GM23338 (cell line): ENCODE measurements around the gene ACADVL. TPM values are rescaled to one million over a fixed set of nuclear protein-coding genes. Genes with fewer than 3 reads are reported as not detected.

Source experiments
- ATAC-seq: fragments of 200-7000 bp; cut with Tn5 transposase; 3 replicates; pipeline ENCODE4 v1.9.1; 2020
- DNase-seq: peaks from one replicate; pipeline ENCODE4 v3.0.0-alpha.2; 2015; ENCODE audit warnings: low spot score
- H2AFZ ChIP-seq: fragments of 200-600 bp; sonication (generic); 2 replicates; pipeline ENCODE4 v1.8.0; 2016; ENCODE audit warnings: antibody characterized with exemption, mild to moderate bottlenecking, moderate library complexity
- H3F3A ChIP-seq: fragments of 200-600 bp; sonication (generic); replicated peaks from 2 replicates; pipeline ENCODE4 v1.8.0; 2017; ENCODE audit warnings: antibody characterized with exemption, mixed run types, low read depth
- H3K27ac ChIP-seq: fragments of 200-600 bp; sonication (generic); 2 replicates; pipeline ENCODE4 v1.6.1; 2016; ENCODE audit warnings: low read depth
- H3K27me3 ChIP-seq: fragments of 200-600 bp; sonication (generic); 2 replicates; pipeline ENCODE4 v1.8.0; 2016; ENCODE audit warnings: mild to moderate bottlenecking, mixed run types, moderate library complexity; ENCODE audit not compliant: insufficient read depth
- H3K36me3 ChIP-seq: fragments of 200-600 bp; sonication (generic); 2 replicates; pipeline ENCODE4 v1.8.0; 2016; ENCODE audit warnings: mild to moderate bottlenecking; ENCODE audit not compliant: insufficient read depth
- H3K4me1 ChIP-seq: fragments of 200-600 bp; sonication (generic); 2 replicates; pipeline ENCODE4 v1.8.0; 2016; ENCODE audit warnings: mild to moderate bottlenecking, moderate library complexity; ENCODE audit not compliant: insufficient read depth
- H3K4me2 ChIP-seq: fragments of 200-600 bp; sonication (generic); 2 replicates; pipeline ENCODE4 v1.7.1; 2017; ENCODE audit warnings: mixed run types
- H3K4me3 ChIP-seq: fragments of 200-600 bp; sonication (generic); 2 replicates; pipeline ENCODE4 v1.6.1; 2016; ENCODE audit warnings: mixed run types
- H3K79me2 ChIP-seq: fragments of 200-600 bp; sonication (generic); replicated peaks from 2 replicates; pipeline ENCODE4 v1.8.0; 2017; ENCODE audit warnings: mild to moderate bottlenecking; ENCODE audit not compliant: insufficient read depth
- H3K9me2 ChIP-seq: fragments of 200-600 bp; sonication (generic); 2 replicates; pipeline ENCODE4 v1.8.0; 2017; ENCODE audit not compliant: insufficient read depth
- H4K20me1 ChIP-seq: fragments of 200-600 bp; sonication (generic); replicated peaks from 2 replicates; pipeline ENCODE4 v1.8.0; 2017; ENCODE audit warnings: mild to moderate bottlenecking; ENCODE audit not compliant: insufficient read depth
- H3K27ac Mint-ChIP-seq: 2 replicates; pipeline ENCODE4 v1.8.0; 2020; ENCODE audit warnings: inconsistent platforms, mild to moderate bottlenecking, moderate library complexity, mixed read lengths
- H3K27me3 Mint-ChIP-seq: 3 replicates; pipeline ENCODE4 v1.8.0; 2022; ENCODE audit warnings: low read depth, mild to moderate bottlenecking, moderate library complexity, mixed read lengths, inconsistent platforms; ENCODE audit not compliant: insufficient read depth, poor library complexity
- H3K36me3 Mint-ChIP-seq: 3 replicates; pipeline ENCODE4 v1.8.0; 2021; ENCODE audit warnings: low read depth, mild to moderate bottlenecking, inconsistent platforms, moderate library complexity, mixed read lengths
- H3K4me1 Mint-ChIP-seq: 3 replicates; pipeline ENCODE4 v1.8.0; 2020; ENCODE audit warnings: mild to moderate bottlenecking, inconsistent platforms, mixed read lengths
- H3K4me3 Mint-ChIP-seq: 3 replicates; pipeline ENCODE4 v1.8.0; 2021; ENCODE audit warnings: moderate library complexity, mild to moderate bottlenecking, inconsistent platforms, mixed read lengths
- H3K9me3 Mint-ChIP-seq: 3 replicates; pipeline ENCODE4 v1.8.0; 2020; ENCODE audit warnings: moderate library complexity, mild to moderate bottlenecking, inconsistent platforms, mixed read lengths
- CREB1 ChIP-seq: fragments of 250-450 bp; sonication (Bioruptor Pico); IDR thresholded peaks from 2 replicates; pipeline ENCODE4 v1.5.0; 2020; ENCODE audit warnings: low read depth, mild to moderate bottlenecking, moderate library complexity
- EZH2phosphoT487 ChIP-seq: fragments of 200-600 bp; sonication (generic); IDR thresholded peaks from one replicate; pipeline ENCODE4 v1.8.1; 2018; ENCODE audit warnings: antibody characterized with exemption; ENCODE audit not compliant: unreplicated experiment
- ZNF462 ChIP-seq: fragments of 250-450 bp; sonication (Bioruptor Pico); IDR thresholded peaks from 2 replicates; pipeline ENCODE4 v1.5.0; 2020; ENCODE audit warnings: mild to moderate bottlenecking, moderate library complexity
- polyA plus RNA-seq: library from polyadenylated mRNA; unstranded; fragments of >200 nt; fragmentation: Nextera tagmentation; extraction: Ambion mirVana; gene quantifications from 2 replicates; pipeline ENCODE4 v1.2.1, GENCODE V29; 2016
- total RNA-seq: library from RNA; depleted of rRNA; stranded (reverse); fragments of >200 nt; shearing (Covaris generic); gene quantifications from 2 replicates; pipeline ENCODE4 v1.2.3, GENCODE V29; 2014
- TF ChIP-seq, protein P1 (sequence below): IDR thresholded peaks from one replicate; pipeline ENCODE4 v1.6.1; 2018; ENCODE audit warnings: antibody characterized with exemption; ENCODE audit not compliant: unreplicated experiment
- TF ChIP-seq, protein P2 (sequence below): IDR thresholded peaks from 2 replicates; pipeline ENCODE4 v1.6.1; 2016; ENCODE audit warnings: antibody characterized with exemption

ACADVL gene
- total and polyA plus RNA-seq, 2 experiments from 2014 or later = 152 to 156 TPM

DNA sequence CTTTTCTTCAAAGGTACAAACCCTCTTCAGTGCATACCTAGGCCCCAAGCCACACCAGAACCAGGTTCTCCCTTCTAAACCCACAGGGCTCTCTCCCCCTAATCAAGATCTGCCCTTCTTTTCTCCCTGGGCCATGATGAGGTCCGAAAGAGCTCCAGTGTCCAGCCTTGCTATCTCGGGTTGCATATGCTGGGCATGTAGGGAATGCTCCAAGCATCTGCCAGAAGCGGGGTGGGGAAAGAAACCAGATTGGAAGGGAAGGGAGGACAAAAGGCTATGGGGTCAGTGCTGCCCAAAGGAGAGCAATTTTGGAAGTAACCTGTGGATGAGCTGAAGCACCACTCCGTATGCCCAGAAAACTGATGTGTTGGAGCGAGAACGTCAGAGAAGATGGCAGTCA lies 29.5 kb downstream of the ACADVL start (continued):
- TF ChIP-seq ZNF462 (CRISPR knock-in tag) (no peak), EZH2phosphoT487 (no peak)

- Histone ChIP-seq H3K36me3 (peaks cover 10% of the 10 kb centered on the region), H3K27ac (no peak overlapping the region)
- H3K9me3 Mint-ChIP-seq = peaks cover 3% of the 10 kb centered on the region; the same call in 2 of the 3 replicates
- no peak for TF ChIP-seq CREB1 (CRISPR knock-in tag)
- TF ChIP-seq, protein P1, sequence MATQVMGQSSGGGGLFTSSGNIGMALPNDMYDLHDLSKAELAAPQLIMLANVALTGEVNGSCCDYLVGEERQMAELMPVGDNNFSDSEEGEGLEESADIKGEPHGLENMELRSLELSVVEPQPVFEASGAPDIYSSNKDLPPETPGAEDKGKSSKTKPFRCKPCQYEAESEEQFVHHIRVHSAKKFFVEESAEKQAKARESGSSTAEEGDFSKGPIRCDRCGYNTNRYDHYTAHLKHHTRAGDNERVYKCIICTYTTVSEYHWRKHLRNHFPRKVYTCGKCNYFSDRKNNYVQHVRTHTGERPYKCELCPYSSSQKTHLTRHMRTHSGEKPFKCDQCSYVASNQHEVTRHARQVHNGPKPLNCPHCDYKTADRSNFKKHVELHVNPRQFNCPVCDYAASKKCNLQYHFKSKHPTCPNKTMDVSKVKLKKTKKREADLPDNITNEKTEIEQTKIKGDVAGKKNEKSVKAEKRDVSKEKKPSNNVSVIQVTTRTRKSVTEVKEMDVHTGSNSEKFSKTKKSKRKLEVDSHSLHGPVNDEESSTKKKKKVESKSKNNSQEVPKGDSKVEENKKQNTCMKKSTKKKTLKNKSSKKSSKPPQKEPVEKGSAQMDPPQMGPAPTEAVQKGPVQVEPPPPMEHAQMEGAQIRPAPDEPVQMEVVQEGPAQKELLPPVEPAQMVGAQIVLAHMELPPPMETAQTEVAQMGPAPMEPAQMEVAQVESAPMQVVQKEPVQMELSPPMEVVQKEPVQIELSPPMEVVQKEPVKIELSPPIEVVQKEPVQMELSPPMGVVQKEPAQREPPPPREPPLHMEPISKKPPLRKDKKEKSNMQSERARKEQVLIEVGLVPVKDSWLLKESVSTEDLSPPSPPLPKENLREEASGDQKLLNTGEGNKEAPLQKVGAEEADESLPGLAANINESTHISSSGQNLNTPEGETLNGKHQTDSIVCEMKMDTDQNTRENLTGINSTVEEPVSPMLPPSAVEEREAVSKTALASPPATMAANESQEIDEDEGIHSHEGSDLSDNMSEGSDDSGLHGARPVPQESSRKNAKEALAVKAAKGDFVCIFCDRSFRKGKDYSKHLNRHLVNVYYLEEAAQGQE = no peak
- TF ChIP-seq, protein P2, sequence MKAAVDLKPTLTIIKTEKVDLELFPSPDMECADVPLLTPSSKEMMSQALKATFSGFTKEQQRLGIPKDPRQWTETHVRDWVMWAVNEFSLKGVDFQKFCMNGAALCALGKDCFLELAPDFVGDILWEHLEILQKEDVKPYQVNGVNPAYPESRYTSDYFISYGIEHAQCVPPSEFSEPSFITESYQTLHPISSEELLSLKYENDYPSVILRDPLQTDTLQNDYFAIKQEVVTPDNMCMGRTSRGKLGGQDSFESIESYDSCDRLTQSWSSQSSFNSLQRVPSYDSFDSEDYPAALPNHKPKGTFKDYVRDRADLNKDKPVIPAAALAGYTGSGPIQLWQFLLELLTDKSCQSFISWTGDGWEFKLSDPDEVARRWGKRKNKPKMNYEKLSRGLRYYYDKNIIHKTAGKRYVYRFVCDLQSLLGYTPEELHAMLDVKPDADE = no peak
These were observed 30.1 kb downstream of the ACADVL start for GRCh38 chr17:7249830-7250229.

More at GRCh38 chr17:7249830-7250229, 30.1 kb downstream of the ACADVL start:
- Histone ChIP-seq H3K79me2 (peaks cover 67% of the 10 kb centered on the region), H3F3A (peaks cover 21% of the 10 kb centered on the region), H3K4me2 (peak overlapping the region; percentile 98), H2AFZ (no peak overlapping the region), H3K9me2 (no peaks in the 10 kb centered on the region), H3K27me3 (no peaks in the 10 kb centered on the region), H4K20me1 (peaks cover 26% of the 10 kb centered on the region), H3K4me3 (peak overlapping the region; percentile 65), H3K4me1 (peaks cover 23% of the 10 kb centered on the region)
- ATAC-seq (no peak), DNase-seq (no peak)
- H3K27me3 Mint-ChIP-seq = peaks cover 10% of the 10 kb centered on the region
- no peak overlapping the region for H3K27ac Mint-ChIP-seq
- H3K4me1 Mint-ChIP-seq = peaks cover 38% of the 10 kb centered on the region
- H3K4me3 Mint-ChIP-seq = peak overlapping the region; percentile 91
- H3K36me3 Mint-ChIP-seq = peaks cover 39% of the 10 kb centered on the region
